IgD-negative memory B cell (primary cell): ENCODE data around the gene PRR29. TPM values are rescaled to one million over a fixed set of nuclear protein-coding genes. Genes with fewer than 3 reads are reported as not detected.
"Not testable (repeated sequence)": the region's sequence is repeated elsewhere in the genome, so short reads cannot be mapped to it uniquely, and the experiment has no call there.

Source experiments
- H3K27ac Mint-ChIP-seq, 3 donors: one replicate each; pipeline ENCODE4 v1.8.0; 2020 to 2022; ENCODE audit warnings: mild to moderate bottlenecking in 3 of 3, mixed read lengths in 3 of 3, moderate library complexity in 1 of 3
- H3K27me3 Mint-ChIP-seq: one replicate; pipeline ENCODE4 v1.8.0; 2021; ENCODE audit warnings: mixed read lengths
- H3K36me3 Mint-ChIP-seq: one replicate; pipeline ENCODE4 v1.8.0; 2020; ENCODE audit warnings: mild to moderate bottlenecking, mixed read lengths
- H3K4me1 Mint-ChIP-seq, 3 donors: one replicate each; pipeline ENCODE4 v1.8.0; 2020 to 2022; ENCODE audit warnings: mixed read lengths in 3 of 3, mild to moderate bottlenecking in 1 of 3
- H3K4me3 Mint-ChIP-seq, 4 donors: one replicate each; pipeline ENCODE4 v1.8.0; 2020 to 2022; ENCODE audit warnings: mild to moderate bottlenecking in 4 of 4, mixed read lengths in 4 of 4, moderate library complexity in 3 of 4
- H3K9me3 Mint-ChIP-seq, 3 donors: one replicate each; pipeline ENCODE4 v1.8.0; 2020 to 2021; ENCODE audit warnings: mixed read lengths in 3 of 3, mild to moderate bottlenecking in 1 of 3
- polyA plus RNA-seq: library from polyadenylated mRNA; unstranded; fragments of 300-500 nt; fragmentation: Illumina TruSeq; gene quantifications from one replicate; pipeline ENCODE4 v1.2.3, GENCODE V29; 2021

Gene PRR29
- polyA plus RNA-seq, 1 donor from 2014 or later = 3.2 TPM

- peaks cover 5 to 18% (median 13%) of the 10 kb centered on the region in 3 donors for H3K4me1 Mint-ChIP-seq
- H3K9me3 Mint-ChIP-seq = no peaks in the 10 kb centered on the region
- H3K27me3 Mint-ChIP-seq = peaks cover 17% of the 10 kb centered on the region
- peak overlapping the region in 2 of 3 donors; percentile 21 to 65 for H3K27ac Mint-ChIP-seq
- peak overlapping the region; percentile 29 to 90 (median 81) for H3K4me3 Mint-ChIP-seq
- peaks cover 2% of the 10 kb centered on the region for H3K36me3 Mint-ChIP-seq
These were observed 849 bp downstream of the PRR29 start for GRCh38 chr17:63998721-63999679.

DNA sequence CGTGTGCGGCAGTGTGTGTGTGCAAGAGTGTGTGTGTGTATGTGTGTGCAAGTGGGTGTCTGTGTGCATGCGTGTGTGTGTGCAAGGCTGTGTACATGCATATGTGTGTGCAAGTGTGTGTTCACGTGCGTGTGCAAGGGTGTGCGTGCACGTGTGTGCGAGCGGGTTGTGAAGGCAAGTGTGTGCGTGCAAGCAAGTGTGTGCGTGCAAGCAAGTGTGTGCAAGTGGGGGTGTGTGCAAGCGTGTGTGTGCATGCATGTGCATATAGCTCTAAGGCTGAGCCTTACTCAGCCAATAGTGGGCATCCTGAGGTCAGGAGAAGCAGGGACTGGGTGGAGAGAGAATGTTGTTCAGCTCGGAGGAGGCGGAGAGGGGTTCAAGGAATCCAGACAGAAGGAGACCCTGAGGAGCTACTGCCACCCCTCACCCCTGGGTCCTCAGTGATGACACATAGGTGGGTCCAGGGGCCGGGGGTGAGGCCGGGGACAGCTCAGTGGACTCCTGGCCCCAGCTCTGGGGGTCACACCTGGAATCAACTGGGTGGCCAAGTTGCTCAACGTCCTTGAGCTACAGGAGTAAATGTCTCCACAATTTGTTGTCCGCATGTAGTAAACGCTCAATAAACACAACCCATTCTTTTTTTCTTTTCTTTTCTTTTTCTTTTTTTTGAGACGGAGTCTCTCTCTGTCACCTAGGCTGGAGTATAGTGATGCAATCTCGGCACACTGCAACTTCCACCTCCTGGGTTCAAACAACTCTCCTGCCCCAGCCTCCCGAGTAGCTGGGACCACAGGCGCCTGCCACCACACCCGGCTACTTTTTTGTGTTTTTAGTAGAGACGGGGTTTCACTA, 1.8 kb downstream of the PRR29 start:
- peak overlapping the region in 3 of 4 donors; percentile 75 to 90 (median 87) for H3K4me3 Mint-ChIP-seq
- H3K9me3 Mint-ChIP-seq = no peaks in the 10 kb centered on the region
- peaks cover 5 to 14% (median 11%) of the 10 kb centered on the region in 3 donors for H3K4me1 Mint-ChIP-seq
- H3K27ac Mint-ChIP-seq = peak overlapping the region in 2 of 3 donors; percentile 65
- peaks cover 2% of the 10 kb centered on the region for H3K36me3 Mint-ChIP-seq
- peaks cover 17% of the 10 kb centered on the region for H3K27me3 Mint-ChIP-seq

GRCh38 chr17:64001091-64001579, 3.0 kb downstream of the PRR29 start:
- Mint-ChIP-seq H3K9me3 (no peaks in the 10 kb centered on the region), H3K27ac (no peak overlapping the region), H3K4me3 (no peak overlapping the region), H3K36me3 (peaks cover 2% of the 10 kb centered on the region), H3K27me3 (peaks cover 15% of the 10 kb centered on the region), H3K4me1 (peaks cover 8 to 9% (median 8%) of the 10 kb centered on the region in 3 donors)

GRCh38 chr17:64001763-64002529, 3.8 kb downstream of the PRR29 start:
- Mint-ChIP-seq H3K4me1 (peaks cover 4 to 10% (median 6%) of the 10 kb centered on the region in 3 donors), H3K4me3 (peak overlapping the region in 1 of 4 donors; percentile 14), H3K36me3 (peaks cover 2% of the 10 kb centered on the region), H3K27ac (peak overlapping the region in 1 of 3 donors; percentile 23), H3K27me3 (peaks cover 12% of the 10 kb centered on the region), H3K9me3 (no peaks in the 10 kb centered on the region)

- Mint-ChIP-seq H3K9me3 (no peaks in the 10 kb centered on the region), H3K4me3 (no peak overlapping the region), H3K27me3 (peaks cover 4% of the 10 kb centered on the region), H3K4me1 (peaks cover 0 to 5% (median 5%) of the 10 kb centered on the region in 3 donors), H3K36me3 (peaks cover 2% of the 10 kb centered on the region), H3K27ac (peak overlapping the region in 1 of 3 donors; percentile 35)
These were observed 4.7 kb downstream of the PRR29 start for GRCh38 chr17:64002658-64003525.

GRCh38 chr17:64003526-64004121, 5.5 kb downstream of the PRR29 start:
- Mint-ChIP-seq H3K4me3 (no peak overlapping the region), H3K27me3 (peaks cover 3% of the 10 kb centered on the region), H3K36me3 (peaks cover 2% of the 10 kb centered on the region), H3K9me3 (no peaks in the 10 kb centered on the region), H3K27ac (peak overlapping the region in 1 of 3 donors; percentile 85), H3K4me1 (peaks cover 0 to 5% (median 4%) of the 10 kb centered on the region in 3 donors)

- no peaks in the 10 kb centered on the region for H3K9me3 Mint-ChIP-seq
- H3K4me1 Mint-ChIP-seq = peaks cover 0 to 7% (median 5%) of the 10 kb centered on the region in 3 donors
- H3K4me3 Mint-ChIP-seq = no peak overlapping the region
- H3K27me3 Mint-ChIP-seq = no peaks in the 10 kb centered on the region
- peaks cover 2% of the 10 kb centered on the region for H3K36me3 Mint-ChIP-seq
- peak overlapping the region in 1 of 3 donors; percentile 85 for H3K27ac Mint-ChIP-seq
These were observed 6.1 kb downstream of the PRR29 start for GRCh38 chr17:64004218-64004770.

GRCh38 chr17:64004903-64005733, 7.0 kb downstream of the PRR29 start:
- peak overlapping the region in 1 of 3 donors; percentile 84 for H3K27ac Mint-ChIP-seq
- H3K4me1 Mint-ChIP-seq = peaks cover 0 to 15% (median 11%) of the 10 kb centered on the region in 3 donors
- no peaks in the 10 kb centered on the region for H3K27me3 Mint-ChIP-seq
- H3K4me3 Mint-ChIP-seq = no peak overlapping the region
- H3K9me3 Mint-ChIP-seq = no peaks in the 10 kb centered on the region
- no peaks in the 10 kb centered on the region for H3K36me3 Mint-ChIP-seq

- Mint-ChIP-seq H3K4me1 (peaks cover 3 to 17% (median 13%) of the 10 kb centered on the region in 3 donors), H3K27ac (peak overlapping the region in 1 of 3 donors; percentile 84), H3K27me3 (no peaks in the 10 kb centered on the region), H3K36me3 (no peaks in the 10 kb centered on the region), H3K9me3 (no peaks in the 10 kb centered on the region), H3K4me3 (no peak overlapping the region)
These were observed 7.6 kb downstream of the PRR29 start for GRCh38 chr17:64005734-64006167.

- Mint-ChIP-seq H3K4me3 (peak overlapping the region in 1 of 4 donors; percentile 60), H3K9me3 (no peaks in the 10 kb centered on the region), H3K27me3 (no peaks in the 10 kb centered on the region), H3K4me1 (peaks cover 8 to 23% (median 18%) of the 10 kb centered on the region in 3 donors), H3K27ac (peak overlapping the region in 1 of 3 donors; percentile 21), H3K36me3 (no peaks in the 10 kb centered on the region)
These were observed 8.4 kb downstream of the PRR29 start for GRCh38 chr17:64006361-64007088.

DNA sequence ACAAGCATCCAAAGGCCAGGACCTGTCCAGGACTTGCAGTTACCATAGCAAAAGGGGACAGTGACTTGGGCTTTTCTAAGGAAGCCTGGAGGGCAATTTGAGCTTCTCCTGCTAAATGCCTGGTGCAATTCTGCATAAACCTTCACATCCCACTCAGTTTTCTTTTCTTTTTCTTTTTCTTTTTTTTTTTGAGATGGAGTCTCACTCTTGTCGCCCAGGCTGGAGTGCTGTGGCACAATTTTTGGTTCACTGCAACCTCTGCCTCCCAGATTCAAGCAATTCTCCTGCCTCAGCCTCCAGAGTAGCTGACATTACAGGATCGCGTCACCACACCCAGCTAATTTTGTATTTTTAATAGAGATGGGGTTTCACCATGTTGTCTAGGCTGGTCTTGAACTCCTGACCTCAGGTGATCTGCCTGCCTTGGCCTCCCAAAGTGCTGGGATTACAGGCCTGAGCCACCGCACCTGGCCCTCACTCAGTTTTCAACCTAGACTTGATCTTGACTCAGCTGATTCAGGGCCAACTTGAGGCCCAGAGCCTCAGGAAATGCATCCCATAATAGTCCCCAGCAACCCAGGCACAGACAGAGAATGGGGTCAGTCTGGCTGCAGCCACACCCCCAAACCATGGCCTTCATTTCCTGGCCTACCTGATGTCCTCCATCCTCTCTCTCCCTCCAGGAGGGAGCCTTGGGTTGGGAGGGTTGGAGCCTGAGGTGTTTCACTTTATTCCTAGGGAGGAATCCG, 9.1 kb downstream of the PRR29 start:
- not testable (repeated sequence) for H3K9me3 Mint-ChIP-seq, H3K36me3 Mint-ChIP-seq, H3K27me3 Mint-ChIP-seq
- peak overlapping the region in 1 of 4 donors; percentile 86 for H3K4me3 Mint-ChIP-seq
- H3K27ac Mint-ChIP-seq = peak overlapping the region in 1 of 3 donors; percentile 21
- peaks cover 13 to 28% (median 22%) of the 10 kb centered on the region in 3 donors for H3K4me1 Mint-ChIP-seq
